GM12864 (cell line): ENCODE data around the gene CACNA2D1.

Experiments
- DNase-seq: peaks from one replicate; pipeline ENCODE4 v3.0.0-alpha.2; 2011; ENCODE audit warnings: low read depth
- H3K4me3 ChIP-seq: 2 replicates; pipeline ENCODE4 v1.5.1; 2011; ENCODE audit warnings: mild to moderate bottlenecking, low read depth, low read length, control low read depth
- CTCF ChIP-seq: IDR thresholded peaks from 2 replicates; pipeline ENCODE4 v1.5.1; 2011; ENCODE audit warnings: low read depth, mild to moderate bottlenecking, moderate library complexity, low read length, control low read depth, inconsistent platforms; ENCODE audit errors: missing control alignments

Gene CACNA2D1

GRCh38 chr7:82079527-82079926, 364.1 kb downstream of the CACNA2D1 start:
- no peak overlapping the region for H3K4me3 ChIP-seq
- no peak for DNase-seq
- no peak for TF ChIP-seq CTCF

- H3K4me3 ChIP-seq: no peak overlapping the region
- no peak for DNase-seq
- no peak for TF ChIP-seq CTCF
These were observed 364.8 kb downstream of the CACNA2D1 start for GRCh38 chr7:82078807-82079206.

GRCh38 chr7:82071468-82071867, 372.1 kb downstream of the CACNA2D1 start:
- H3K4me3 ChIP-seq: no peak overlapping the region
- TF ChIP-seq CTCF: no peak
- DNase-seq: no peak

GRCh38 chr7:82067628-82068264, 375.8 kb downstream of the CACNA2D1 start:
- TF ChIP-seq CTCF: no peak
- no peak for DNase-seq
- H3K4me3 ChIP-seq: no peak overlapping the region

- H3K4me3 ChIP-seq: no peak overlapping the region
- no peak for TF ChIP-seq CTCF
- DNase-seq: no peak
These were observed 386.1 kb downstream of the CACNA2D1 start for GRCh38 chr7:82057476-82057875.

- no peak for TF ChIP-seq CTCF
- no peak overlapping the region for H3K4me3 ChIP-seq
- no peak for DNase-seq
These were observed 387.3 kb downstream of the CACNA2D1 start for GRCh38 chr7:82056282-82056681.

- no peak for DNase-seq
- no peak for TF ChIP-seq CTCF
- H3K4me3 ChIP-seq: no peak overlapping the region
These were observed 389.0 kb downstream of the CACNA2D1 start for GRCh38 chr7:82054544-82054943.
